SKM-1 (cell line): ENCODE measurements around the gene OR5T2.
"Not testable (repeated sequence)": the region's sequence is repeated elsewhere in the genome, so short reads cannot be mapped to it uniquely, and the experiment has no call there.

Experiments used
- DNase-seq: peaks from one replicate; lab custom pipeline; 2025; ENCODE audit not compliant: unreplicated experiment; lab: John Stamatoyannopoulos, UW

OR5T2 gene

GRCh38 chr11:56234155-56234554, at the start of gene OR5T2:
Gene OR5T2 (minus strand): TSS chr11:56234255. CDS start chr11:56233062, 1,193 bp downstream.
- DNase-seq, result no peak

DNA sequence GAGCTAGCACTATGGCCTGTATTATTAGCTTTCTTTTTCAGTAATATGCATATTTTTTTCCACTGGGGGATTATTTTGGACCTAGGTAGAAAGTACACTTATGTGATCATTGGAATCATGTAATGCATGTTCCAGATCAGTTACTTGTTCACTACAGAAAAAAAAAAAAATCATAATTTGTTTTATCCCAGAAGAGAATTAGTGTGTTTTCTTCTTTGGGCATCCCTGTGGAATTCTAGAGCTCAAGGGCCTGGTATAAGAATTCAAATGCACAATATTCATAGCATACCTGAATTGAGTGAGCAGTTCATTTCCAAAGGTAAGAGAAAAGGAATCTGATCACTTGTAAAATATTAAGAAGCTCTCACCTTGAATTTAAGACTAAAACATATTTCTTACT, 39.8 kb upstream of the OR5T2 start, which contains the start of gene OR5T1:
TSS of gene OR5T1 (plus strand) at position 301 of the 400 bp plus-strand sequence. CDS start 1,485 bp downstream, outside the sequence.
- no peak for DNase-seq

GRCh38 chr11:56271092-56271491, 37.0 kb upstream of the OR5T2 start:
- no peak for DNase-seq

DNA sequence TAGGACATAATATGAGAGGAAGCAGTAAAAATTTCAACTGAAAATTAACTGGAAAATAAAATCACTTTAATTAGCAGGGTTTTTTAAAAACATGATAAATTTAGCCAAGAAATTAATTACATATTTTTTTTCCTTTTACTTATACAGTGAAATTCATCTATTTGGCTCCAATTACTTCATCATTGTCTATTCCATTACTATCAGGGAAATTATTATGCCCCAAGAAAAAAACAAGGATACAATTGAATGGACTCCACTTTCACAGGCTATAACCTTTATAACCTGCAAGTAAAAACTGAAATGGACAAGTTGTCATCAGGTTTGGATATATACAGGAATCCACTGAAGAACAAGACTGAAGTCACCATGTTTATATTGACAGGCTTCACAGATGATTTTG, 17.9 kb upstream of the OR5T2 start, which contains the start of gene OR5T3:
TSS of gene OR5T3 (plus strand) at position 301 of the 400 bp plus-strand sequence. CDS start at position 301, 0 bp downstream.
- DNase-seq, result no peak

- not testable (repeated sequence) for DNase-seq
These were observed 14.3 kb downstream of the OR5T2 start for GRCh38 chr11:56219735-56220134.

DNA sequence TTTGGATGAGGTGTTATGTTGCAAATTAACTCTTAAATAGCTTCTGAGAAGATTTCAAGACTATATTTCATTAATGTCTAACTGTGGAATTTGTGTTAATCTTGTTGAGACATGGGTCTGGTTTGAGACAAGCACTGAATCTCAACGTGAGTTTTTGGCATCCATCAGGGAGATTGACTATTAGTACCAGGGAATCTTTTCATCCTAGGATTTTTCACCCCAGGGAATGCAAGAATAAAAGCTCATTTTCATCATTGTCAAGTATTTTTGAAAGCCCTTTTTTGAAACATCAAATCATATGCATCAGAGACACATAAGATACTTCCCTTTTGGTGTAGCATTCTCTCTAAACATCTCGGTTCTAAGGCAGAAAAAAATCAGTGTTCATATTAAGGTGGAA, 19.5 kb downstream of the OR5T2 start:
- DNase-seq, result no peak

- no peak for DNase-seq
These were observed 26.3 kb downstream of the OR5T2 start for GRCh38 chr11:56207790-56208189.

DNA sequence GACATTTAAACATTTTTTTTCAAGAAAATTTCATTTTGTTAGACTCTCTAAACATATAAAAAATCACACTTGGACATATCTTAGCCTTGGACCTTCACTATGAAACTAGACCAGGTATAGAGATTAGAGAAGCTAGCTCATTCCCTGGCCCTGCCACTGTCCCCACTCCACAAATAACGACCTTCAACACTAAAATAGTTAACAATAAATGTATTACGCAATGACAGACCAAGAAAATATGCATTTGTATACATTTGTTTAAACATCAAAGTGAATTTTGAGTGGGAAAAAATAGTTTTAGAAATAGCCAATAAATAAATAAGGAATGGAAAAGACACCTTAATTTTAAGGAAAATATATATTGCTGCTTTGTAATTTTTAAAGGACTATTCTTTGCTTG, 36.7 kb downstream of the OR5T2 start:
- DNase-seq, result no peak

DNA sequence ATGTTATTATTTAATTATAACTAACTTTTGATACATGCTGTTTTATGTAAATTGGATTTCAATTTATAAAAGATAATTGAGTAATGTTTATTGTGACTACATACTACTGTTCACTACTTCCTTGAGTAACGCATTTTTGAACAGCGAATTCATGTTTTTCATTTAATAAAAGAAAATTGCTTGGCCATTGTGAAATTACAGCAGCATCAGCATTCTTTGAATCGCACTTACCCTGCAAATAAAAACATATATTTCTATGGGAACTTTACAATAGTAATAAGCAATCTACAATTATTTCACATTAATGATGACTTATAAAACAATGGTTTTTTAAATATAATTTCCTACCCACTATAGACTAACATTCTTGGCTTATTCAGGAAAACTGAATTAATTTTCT, 37.4 kb downstream of the OR5T2 start:
- no peak for DNase-seq

GRCh38 chr11:56188602-56189001, 45.5 kb downstream of the OR5T2 start:
- DNase-seq, result no peak

- DNase-seq, result no peak
These were observed 50.6 kb downstream of the OR5T2 start for GRCh38 chr11:56183459-56183858.
